HepG2 (cell line): Measurements from ENCODE around the gene TNFSF8. TPM values are rescaled to one million over a fixed set of nuclear protein-coding genes. Genes with fewer than 3 reads are reported as not detected.

ENCODE experiments used
- BCL6 ChIP-seq: IDR thresholded peaks from 2 replicates; pipeline ENCODE4 v1.6.1; 2016; ENCODE audit warnings: missing genetic modification reagents, missing compliant biosample characterization
- ELF3 ChIP-seq: IDR thresholded peaks from 2 replicates; pipeline ENCODE4 v1.6.1; 2016; ENCODE audit warnings: missing genetic modification reagents, missing compliant biosample characterization
- FOXA1 ChIP-seq, 2 experiments: fragments of 450-650 bp in 1 of 2; sonication (generic) in 1 of 2; formaldehyde crosslinking in 1 of 2; IDR thresholded peaks; 2 replicates each; pipeline versions ENCODE4 v1.4.0 to v1.6.1; 2016 to 2020; ENCODE audit warnings: missing genetic modification reagents in 1 of 2
- FOXA3 ChIP-seq: IDR thresholded peaks from 2 replicates; pipeline ENCODE4 v1.6.1; 2016; ENCODE audit warnings: missing genetic modification reagents, missing compliant biosample characterization
- FOXP1 ChIP-seq, 2 experiments: fragments of 450-650 bp in 1 of 2; IDR thresholded peaks; 2 replicates each; pipeline ENCODE4 v1.6.1; 2017 to 2018; ENCODE audit warnings: antibody characterized with exemption in 1 of 2
- GABPA ChIP-seq, 2 experiments: IDR thresholded peaks; 2 replicates each; pipeline ENCODE4 v1.6.1; 2011 to 2016; ENCODE audit warnings: low read depth in 2 of 2, low read length in 1 of 2, missing biosample characterization in 1 of 2, missing genetic modification characterization in 1 of 2
- GFI1 ChIP-seq: sonication (generic); formaldehyde crosslinking; IDR thresholded peaks from 2 replicates; pipeline ENCODE4 v1.5.0; 2020; ENCODE audit warnings: missing genetic modification reagents, mild to moderate bottlenecking, borderline replicate concordance
- HDAC2 ChIP-seq: sonication (generic); formaldehyde crosslinking; IDR thresholded peaks from 2 replicates; pipeline ENCODE4 v1.4.0; 2020; ENCODE audit warnings: missing genetic modification reagents
- KAT8 ChIP-seq: IDR thresholded peaks from 2 replicates; pipeline ENCODE4 v1.6.1; 2016; ENCODE audit warnings: missing genetic modification reagents, missing compliant biosample characterization
- MED1 ChIP-seq: sonication (generic); formaldehyde crosslinking; IDR thresholded peaks from 2 replicates; pipeline ENCODE4 v1.4.0; 2020; ENCODE audit warnings: missing genetic modification reagents
- NCOA2 ChIP-seq: sonication (generic); formaldehyde crosslinking; IDR thresholded peaks from 2 replicates; pipeline ENCODE4 v1.8.0; 2022; ENCODE audit warnings: inconsistent platforms
- NFKB2 ChIP-seq: sonication (generic); formaldehyde crosslinking; IDR thresholded peaks from 2 replicates; pipeline ENCODE4 v1.4.0; 2020; ENCODE audit warnings: missing genetic modification reagents, borderline replicate concordance
- SIX1 ChIP-seq: sonication (generic); formaldehyde crosslinking; IDR thresholded peaks from 2 replicates; pipeline ENCODE4 v1.4.0; 2020; ENCODE audit warnings: missing genetic modification reagents, borderline replicate concordance
- SIX4 ChIP-seq: sonication (generic); formaldehyde crosslinking; IDR thresholded peaks from 2 replicates; pipeline ENCODE4 v1.4.0; 2020; ENCODE audit warnings: missing genetic modification reagents
- SP5 ChIP-seq: IDR thresholded peaks from 2 replicates; pipeline ENCODE4 v1.6.1; 2016; ENCODE audit warnings: low read depth, borderline replicate concordance
- TEAD3 ChIP-seq: optimal IDR thresholded peaks from 2 replicates; pipeline ENCODE3; 2016; ENCODE audit warnings: borderline replicate concordance
- ZFX ChIP-seq: sonication (generic); formaldehyde crosslinking; IDR thresholded peaks from 2 replicates; pipeline ENCODE4 v1.4.0; 2020; ENCODE audit warnings: mild to moderate bottlenecking, low read depth, missing genetic modification reagents, moderate library complexity
- ZNF121 ChIP-seq: sonication (generic); formaldehyde crosslinking; IDR thresholded peaks from 2 replicates; pipeline ENCODE4 v1.5.0; 2020; ENCODE audit warnings: mild to moderate bottlenecking, missing genetic modification reagents
- ZNF451 ChIP-seq: sonication (generic); formaldehyde crosslinking; IDR thresholded peaks from 2 replicates; pipeline ENCODE4 v1.5.0; 2020; ENCODE audit warnings: mild to moderate bottlenecking, missing genetic modification reagents
- ZNF574 ChIP-seq: sonication (generic); formaldehyde crosslinking; IDR thresholded peaks from 2 replicates; pipeline ENCODE4 v1.4.0; 2020; ENCODE audit warnings: missing genetic modification reagents
- polyA plus RNA-seq, 8 experiments: library from polyadenylated mRNA; depleted of rRNA in 3 of 8; stranded (reverse) in 7 of 8; unstranded in 1 of 8; fragments of >200 nt; fragmentation: Illumina TruSeq in 4 of 8; extraction: Trizol in 4 of 8; gene quantifications; 2 replicates each; pipeline versions ENCODE4 v1.2.1 to v1.2.3, GENCODE V29; 2011 to 2016; ENCODE audit warnings: low read depth in 4 of 8, missing spikeins in 1 of 8, mixed read lengths in 1 of 8; ENCODE audit not compliant: insufficient read depth in 1 of 8
- total RNA-seq, 5 experiments: library from RNA; depleted of rRNA; stranded (reverse); fragments of >200 nt; fragmentation: Illumina TruSeq; extraction: Trizol; gene quantifications; 2 replicates each; pipeline ENCODE4 v1.2.3, GENCODE V29; 2016; ENCODE audit warnings: low read depth in 1 of 5
- TF ChIP-seq, protein P1 (sequence below): sonication (generic); formaldehyde crosslinking; IDR thresholded peaks from 2 replicates; pipeline ENCODE4 v1.5.1; 2020; ENCODE audit warnings: mild to moderate bottlenecking, missing genetic modification reagents, moderate library complexity
- TF ChIP-seq, protein P2 (sequence below): sonication (generic); formaldehyde crosslinking; IDR thresholded peaks from 2 replicates; pipeline ENCODE4 v1.4.0; 2020; ENCODE audit warnings: missing genetic modification reagents, borderline replicate concordance

TNFSF8 gene
- total and polyA plus RNA-seq, 2 of the 13 experiments (the other 11 are each of a cell fraction or from before 2014, with no cell fraction given), result not detected

GRCh38 chr9:114869845-114870244 is 60.5 kb downstream of the TNFSF8 start (continued):
- TF ChIP-seq NCOA2 (CRISPR knock-in tag), result 0 out of 2 replicates have a peak, but pooled peaks have one; percentile 17
- peak; percentile 76; the same call in 1 of the 2 replicates for TF ChIP-seq SIX1 (CRISPR knock-in tag)
- 0 out of 2 replicates have a peak, but pooled peaks have one; percentile 12 for TF ChIP-seq MED1 (CRISPR knock-in tag)
- no peak for TF ChIP-seq ZFX
- peak; percentile 33; the same call in 1 of the 2 replicates for TF ChIP-seq ZNF574 (CRISPR knock-in tag)
- TF ChIP-seq GFI1 (CRISPR knock-in tag), result 0 out of 2 replicates have a peak, but pooled peaks have one; percentile 58
- TF ChIP-seq SP5 (CRISPR knock-in tag), result peak; percentile 68
- no peak for TF ChIP-seq FOXA1 (IDR thresholded peaks at IDR 0.05)
- peak; percentile 86 for TF ChIP-seq FOXA1 (CRISPR knock-in tag; IDR thresholded peaks at IDR 0.05)
- TF ChIP-seq BCL6 (CRISPR knock-in tag), result 0 out of 2 replicates have a peak, but pooled peaks have one; percentile 18
- TF ChIP-seq, protein P1, sequence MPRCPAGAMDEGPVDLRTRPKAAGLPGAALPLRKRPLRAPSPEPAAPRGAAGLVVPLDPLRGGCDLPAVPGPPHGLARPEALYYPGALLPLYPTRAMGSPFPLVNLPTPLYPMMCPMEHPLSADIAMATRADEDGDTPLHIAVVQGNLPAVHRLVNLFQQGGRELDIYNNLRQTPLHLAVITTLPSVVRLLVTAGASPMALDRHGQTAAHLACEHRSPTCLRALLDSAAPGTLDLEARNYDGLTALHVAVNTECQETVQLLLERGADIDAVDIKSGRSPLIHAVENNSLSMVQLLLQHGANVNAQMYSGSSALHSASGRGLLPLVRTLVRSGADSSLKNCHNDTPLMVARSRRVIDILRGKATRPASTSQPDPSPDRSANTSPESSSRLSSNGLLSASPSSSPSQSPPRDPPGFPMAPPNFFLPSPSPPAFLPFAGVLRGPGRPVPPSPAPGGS, result 0 out of 2 replicates have a peak, but pooled peaks have one; percentile 34
- TF ChIP-seq FOXP1 (IDR thresholded peaks at IDR 0.05), result no peak
- TF ChIP-seq FOXP1 (CRISPR knock-in tag; IDR thresholded peaks at IDR 0.05), result 0 out of 2 replicates have a peak, but pooled peaks have one; percentile 27
- no peak for TF ChIP-seq GABPA (IDR thresholded peaks at IDR 0.05; ENCODE audit: low read depth, low read length)
- peak; percentile 50 for TF ChIP-seq GABPA (CRISPR knock-in tag; IDR thresholded peaks at IDR 0.05; ENCODE audit: low read depth)
- TF ChIP-seq KAT8, result 0 out of 2 replicates have a peak, but pooled peaks have one; percentile 18
- TF ChIP-seq HDAC2 (CRISPR knock-in tag), result 0 out of 2 replicates have a peak, but pooled peaks have one; percentile 24
- TF ChIP-seq SIX4 (CRISPR knock-in tag), result peak; percentile 87
- TF ChIP-seq, protein P2, sequence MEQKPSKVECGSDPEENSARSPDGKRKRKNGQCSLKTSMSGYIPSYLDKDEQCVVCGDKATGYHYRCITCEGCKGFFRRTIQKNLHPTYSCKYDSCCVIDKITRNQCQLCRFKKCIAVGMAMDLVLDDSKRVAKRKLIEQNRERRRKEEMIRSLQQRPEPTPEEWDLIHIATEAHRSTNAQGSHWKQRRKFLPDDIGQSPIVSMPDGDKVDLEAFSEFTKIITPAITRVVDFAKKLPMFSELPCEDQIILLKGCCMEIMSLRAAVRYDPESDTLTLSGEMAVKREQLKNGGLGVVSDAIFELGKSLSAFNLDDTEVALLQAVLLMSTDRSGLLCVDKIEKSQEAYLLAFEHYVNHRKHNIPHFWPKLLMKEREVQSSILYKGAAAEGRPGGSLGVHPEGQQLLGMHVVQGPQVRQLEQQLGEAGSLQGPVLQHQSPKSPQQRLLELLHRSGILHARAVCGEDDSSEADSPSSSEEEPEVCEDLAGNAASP, result peak; percentile 77; the same call in 1 of the 2 replicates
- TF ChIP-seq ZNF121 (CRISPR knock-in tag), result peak; percentile 50; the same call in 1 of the 2 replicates
- TF ChIP-seq FOXA3 (CRISPR knock-in tag), result peak; percentile 82
- no peak for TF ChIP-seq NFKB2 (CRISPR knock-in tag)
- TF ChIP-seq ZNF451 (CRISPR knock-in tag), result no peak
- TF ChIP-seq TEAD3 (CRISPR knock-in tag), result peak; percentile 38
- peak; percentile 86 for TF ChIP-seq ELF3 (CRISPR knock-in tag)
